Testis (tissue), 2 donors: Measurements from ENCODE around the gene TRAPPC10.
"Not testable (repeated sequence)": the region's sequence is repeated elsewhere in the genome, so short reads cannot be mapped to it uniquely, and the experiment has no call there.

Experiments
- POLR2A ChIP-seq: fragments of 450-650 bp; IDR thresholded peaks from one replicate; pipeline ENCODE4 v1.6.1; 2017; ENCODE audit warnings: antibody characterized with exemption, mild to moderate bottlenecking, moderate library complexity
- TF ChIP-seq, protein P1 (sequence below), 3 experiments: fragments of 450-650 bp in 2 of 3; fragments of 200-600 bp in 1 of 3; sonication (generic) in 1 of 3; IDR thresholded peaks; one replicate each; pipeline ENCODE4 v1.5.1; 2016 to 2019; ENCODE audit warnings: antibody characterized with exemption in 3 of 3, mild to moderate bottlenecking in 2 of 3, moderate library complexity in 1 of 3

DNA sequence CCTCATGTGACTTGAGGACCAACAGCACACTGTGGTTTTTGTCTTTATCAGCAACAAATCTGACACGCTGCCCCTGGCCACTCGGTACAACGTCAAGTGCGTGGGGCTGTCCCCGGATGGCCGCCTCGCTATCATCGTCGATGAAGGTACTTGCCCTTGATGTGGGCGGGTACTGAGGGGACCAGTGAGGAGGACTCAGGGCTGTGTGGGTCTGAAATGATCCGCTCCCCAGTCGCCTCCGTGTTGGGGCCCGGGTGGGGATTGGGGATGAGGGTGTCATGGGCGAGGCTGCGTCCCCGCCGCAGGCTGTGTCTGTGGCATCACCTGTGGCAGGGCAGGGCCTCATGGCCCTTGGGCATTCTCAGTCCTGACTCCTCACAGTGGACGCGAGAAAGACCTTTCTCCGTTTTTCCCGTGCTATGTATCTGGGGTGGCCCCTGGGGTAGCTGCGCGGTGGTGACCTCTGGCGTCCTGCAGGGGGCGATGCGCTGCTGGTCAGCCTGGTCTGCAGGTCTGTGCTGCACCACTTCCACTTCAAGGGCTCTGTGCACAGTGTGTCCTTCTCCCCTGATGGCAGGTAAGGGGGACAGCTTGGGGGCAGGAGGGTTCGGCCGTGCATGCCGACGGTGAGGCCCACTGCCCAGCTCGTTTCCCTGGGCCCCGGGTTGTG lies 101.7 kb downstream of the TRAPPC10 start:
- TF ChIP-seq, protein P1, sequence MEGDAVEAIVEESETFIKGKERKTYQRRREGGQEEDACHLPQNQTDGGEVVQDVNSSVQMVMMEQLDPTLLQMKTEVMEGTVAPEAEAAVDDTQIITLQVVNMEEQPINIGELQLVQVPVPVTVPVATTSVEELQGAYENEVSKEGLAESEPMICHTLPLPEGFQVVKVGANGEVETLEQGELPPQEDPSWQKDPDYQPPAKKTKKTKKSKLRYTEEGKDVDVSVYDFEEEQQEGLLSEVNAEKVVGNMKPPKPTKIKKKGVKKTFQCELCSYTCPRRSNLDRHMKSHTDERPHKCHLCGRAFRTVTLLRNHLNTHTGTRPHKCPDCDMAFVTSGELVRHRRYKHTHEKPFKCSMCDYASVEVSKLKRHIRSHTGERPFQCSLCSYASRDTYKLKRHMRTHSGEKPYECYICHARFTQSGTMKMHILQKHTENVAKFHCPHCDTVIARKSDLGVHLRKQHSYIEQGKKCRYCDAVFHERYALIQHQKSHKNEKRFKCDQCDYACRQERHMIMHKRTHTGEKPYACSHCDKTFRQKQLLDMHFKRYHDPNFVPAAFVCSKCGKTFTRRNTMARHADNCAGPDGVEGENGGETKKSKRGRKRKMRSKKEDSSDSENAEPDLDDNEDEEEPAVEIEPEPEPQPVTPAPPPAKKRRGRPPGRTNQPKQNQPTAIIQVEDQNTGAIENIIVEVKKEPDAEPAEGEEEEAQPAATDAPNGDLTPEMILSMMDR (IDR thresholded peaks at IDR 0.05): not testable (repeated sequence)
- not testable (repeated sequence) for TF ChIP-seq POLR2A
